ENCODE measurements around the gene SCMH1. TPM values are rescaled to one million over a fixed set of nuclear protein-coding genes. Genes with fewer than 3 reads are reported as not detected.
"Not testable (repeated sequence)": the region's sequence is repeated elsewhere in the genome, so short reads cannot be mapped to it uniquely, and the experiment has no call there.

The SCMH1 gene
- polyA plus RNA-seq, 1 donor from 2014 or later, result 23.0 TPM

DNA sequence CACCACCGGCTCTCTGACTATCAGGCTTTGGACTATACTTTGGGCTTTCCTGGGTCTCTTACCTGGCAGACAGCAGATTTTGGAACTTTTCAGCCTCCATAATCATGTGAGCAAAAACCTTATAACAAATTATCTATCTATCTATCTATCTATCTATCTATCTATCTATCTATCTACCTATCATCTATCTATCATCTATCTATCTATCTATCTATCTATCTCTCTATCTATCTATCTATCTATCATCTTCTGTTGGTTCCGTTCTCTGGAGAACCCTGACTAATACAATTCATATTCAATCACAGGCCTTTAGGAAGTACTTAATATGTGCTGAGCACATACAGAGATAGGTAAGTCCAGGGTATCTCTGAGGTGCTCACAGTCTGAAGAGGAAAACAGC lies 18.7 kb upstream of the SCMH1 start:
- Histone ChIP-seq H3K27me3 (ENCODE audit: insufficient read depth, low read depth, low read length) (no peaks in the 10 kb centered on the region), H3K9me3 (ENCODE audit: low read length) (no peaks in the 10 kb centered on the region), H4K20me1 (ENCODE audit: insufficient read depth) (no peaks in the 10 kb centered on the region), H3K9ac (ENCODE audit: low read length) (no peak overlapping the region), H3K4me3 (ENCODE audit: low read length) (no peak overlapping the region), H3K36me3 (ENCODE audit: insufficient read depth, low read length) (no peaks in the 10 kb centered on the region), H3K79me2 (replicated peaks; ENCODE audit: insufficient read depth, low read length) (no peaks in the 10 kb centered on the region), H3K4me2 (ENCODE audit: low read length) (no peak overlapping the region), H3F3A (ENCODE audit: insufficient read depth, low read length, poor library complexity, severe bottlenecking) (no peaks in the 10 kb centered on the region), H3K27ac (ENCODE audit: low read length) (no peak overlapping the region), H2AFZ (ENCODE audit: low read depth, low read length) (no peak overlapping the region), H3K9me2 (ENCODE audit: insufficient read depth, low read length) (no peaks in the 10 kb centered on the region)
- TF ChIP-seq SMC3 (conservative IDR thresholded peaks at IDR 0.05; ENCODE audit: poor library complexity) (no peak), EP300 (conservative IDR thresholded peaks at IDR 0.05; ENCODE audit: poor library complexity, severe bottlenecking) (no peak), MXI1 (conservative IDR thresholded peaks at IDR 0.05; ENCODE audit: poor library complexity, severe bottlenecking) (no peak), RAD21 (conservative IDR thresholded peaks at IDR 0.05) (no peak)

DNA sequence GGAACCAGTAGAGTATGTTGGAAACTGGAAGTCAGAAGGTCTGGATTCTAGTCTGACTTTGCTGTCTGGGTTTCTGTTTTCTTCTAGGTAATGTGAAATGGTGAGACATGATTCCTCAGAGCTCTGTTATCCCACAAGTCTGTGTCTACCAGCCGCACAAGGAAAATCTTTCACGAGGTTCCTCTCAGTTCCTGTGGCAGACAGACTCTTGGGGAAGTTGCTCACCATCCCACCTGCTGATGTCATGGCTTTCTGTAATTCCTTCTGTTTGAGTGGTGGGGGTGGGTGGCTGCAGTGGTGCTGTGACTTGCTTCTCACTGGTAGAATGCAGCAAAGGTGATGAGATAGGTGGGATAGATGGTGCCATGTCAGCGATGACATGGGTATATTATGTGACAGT lies 17.1 kb upstream of the SCMH1 start:
- H3K4me3 ChIP-seq (ENCODE audit: low read length), result no peak overlapping the region
- no peak overlapping the region for H3K4me2 ChIP-seq (ENCODE audit: low read length)
- no peaks in the 10 kb centered on the region for H4K20me1 ChIP-seq (ENCODE audit: insufficient read depth)
- H3F3A ChIP-seq (ENCODE audit: insufficient read depth, low read length, poor library complexity, severe bottlenecking), result no peaks in the 10 kb centered on the region
- no peak for TF ChIP-seq EP300 (conservative IDR thresholded peaks at IDR 0.05; ENCODE audit: poor library complexity, severe bottlenecking)
- TF ChIP-seq REST (IDR thresholded peaks at IDR 0.05; ENCODE audit: borderline replicate concordance), result no peak
- no peak for TF ChIP-seq TAF1 (IDR thresholded peaks at IDR 0.05; ENCODE audit: low read depth)
- no peak for TF ChIP-seq CTCF (IDR thresholded peaks at IDR 0.05; ENCODE audit: poor library complexity, severe bottlenecking)
- no peak for TF ChIP-seq MXI1 (conservative IDR thresholded peaks at IDR 0.05; ENCODE audit: poor library complexity, severe bottlenecking)
- H2AFZ ChIP-seq (ENCODE audit: low read depth, low read length), result no peak overlapping the region
- H3K79me2 ChIP-seq (replicated peaks; ENCODE audit: insufficient read depth, low read length), result no peaks in the 10 kb centered on the region
- H3K9me3 ChIP-seq (ENCODE audit: low read length), result no peaks in the 10 kb centered on the region
- H3K9ac ChIP-seq (ENCODE audit: low read length), result no peak overlapping the region
- no peak overlapping the region for H3K27ac ChIP-seq (ENCODE audit: low read length)
- H3K36me3 ChIP-seq (ENCODE audit: insufficient read depth, low read length), result no peaks in the 10 kb centered on the region
- no peaks in the 10 kb centered on the region for H3K27me3 ChIP-seq (ENCODE audit: insufficient read depth, low read depth, low read length)
- no peaks in the 10 kb centered on the region for H3K9me2 ChIP-seq (ENCODE audit: insufficient read depth, low read length)

DNA sequence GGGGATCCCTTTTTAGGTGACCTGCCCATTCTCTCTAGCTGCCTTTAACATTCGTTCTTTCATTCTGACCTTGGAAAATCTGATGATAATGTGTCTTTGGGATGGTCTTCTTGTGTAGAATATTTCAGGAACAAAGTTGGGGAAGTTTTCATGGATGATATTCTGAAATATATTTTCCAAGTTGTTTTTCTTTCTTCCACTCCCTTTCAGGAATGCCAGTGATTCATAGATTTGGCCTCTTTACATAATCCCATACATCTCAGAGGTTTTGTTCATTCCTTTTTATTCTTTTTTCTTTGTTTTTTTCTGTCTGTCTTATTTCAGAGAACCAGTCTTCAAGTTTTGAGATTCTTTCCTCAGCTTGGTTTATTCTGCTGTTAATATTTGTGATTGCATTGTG lies 13.9 kb upstream of the SCMH1 start:
- H3K9ac ChIP-seq (ENCODE audit: low read length), result no peak overlapping the region
- no peaks in the 10 kb centered on the region for H3K9me3 ChIP-seq (ENCODE audit: low read length)
- no peak overlapping the region for H3K27ac ChIP-seq (ENCODE audit: low read length)
- H3K9me2 ChIP-seq (ENCODE audit: insufficient read depth, low read length), result no peaks in the 10 kb centered on the region
- no peaks in the 10 kb centered on the region for H3F3A ChIP-seq (ENCODE audit: insufficient read depth, low read length, poor library complexity, severe bottlenecking)
- no peaks in the 10 kb centered on the region for H3K36me3 ChIP-seq (ENCODE audit: insufficient read depth, low read length)
- no peak overlapping the region for H3K4me2 ChIP-seq (ENCODE audit: low read length)
- H2AFZ ChIP-seq (ENCODE audit: low read depth, low read length), result no peak overlapping the region
- H3K4me3 ChIP-seq (ENCODE audit: low read length), result no peak overlapping the region
- no peaks in the 10 kb centered on the region for H3K79me2 ChIP-seq (replicated peaks; ENCODE audit: insufficient read depth, low read length)
- TF ChIP-seq EP300 (conservative IDR thresholded peaks at IDR 0.05; ENCODE audit: poor library complexity, severe bottlenecking), result no peak
- TF ChIP-seq MXI1 (conservative IDR thresholded peaks at IDR 0.05; ENCODE audit: poor library complexity, severe bottlenecking), result no peak
- no peak for TF ChIP-seq POLR2AphosphoS5 (IDR thresholded peaks at IDR 0.05)
- no peak for TF ChIP-seq CTCF (IDR thresholded peaks at IDR 0.05; ENCODE audit: poor library complexity, severe bottlenecking)
- no peak for TF ChIP-seq RAD21 (conservative IDR thresholded peaks at IDR 0.05)
- no peak for TF ChIP-seq EZH2 (IDR thresholded peaks at IDR 0.05; ENCODE audit: borderline replicate concordance, insufficient read depth, low read length, poor library complexity, severe bottlenecking)
- no peak for TF ChIP-seq TAF1 (IDR thresholded peaks at IDR 0.05; ENCODE audit: low read depth)
- no peak for TF ChIP-seq SMC3 (conservative IDR thresholded peaks at IDR 0.05; ENCODE audit: poor library complexity)
- H4K20me1 ChIP-seq (ENCODE audit: insufficient read depth), result no peaks in the 10 kb centered on the region
- no peaks in the 10 kb centered on the region for H3K27me3 ChIP-seq (ENCODE audit: insufficient read depth, low read depth, low read length)

GRCh38 chr1:41251120-41251519 lies 9.0 kb upstream of the SCMH1 start:
- H3K36me3 ChIP-seq (ENCODE audit: insufficient read depth, low read length); H3K9me2 ChIP-seq (ENCODE audit: insufficient read depth, low read length); H3F3A ChIP-seq (ENCODE audit: insufficient read depth, low read length, poor library complexity, severe bottlenecking); H2AFZ ChIP-seq (ENCODE audit: low read depth, low read length); H3K9ac ChIP-seq (ENCODE audit: low read length); H3K9me3 ChIP-seq (ENCODE audit: low read length); H3K27ac ChIP-seq (ENCODE audit: low read length); H3K4me2 ChIP-seq (ENCODE audit: low read length); H3K79me2 ChIP-seq (replicated peaks; ENCODE audit: insufficient read depth, low read length); H3K27me3 ChIP-seq (ENCODE audit: insufficient read depth, low read depth, low read length); H3K4me3 ChIP-seq (ENCODE audit: low read length); H4K20me1 ChIP-seq (ENCODE audit: insufficient read depth): not testable (repeated sequence)

Data from neural cell (in vitro differentiated cells).